Measurements from ENCODE around the gene FBXO39. TPM values are rescaled to one million over a fixed set of nuclear protein-coding genes. Genes with fewer than 3 reads are reported as not detected.

FBXO39 gene
- total and polyA plus RNA-seq, 9 of the 15 experiments (the other 6 are each of a cell fraction or from before 2014, with no cell fraction given) = not detected

- no peak overlapping the region for H3K4me2 ChIP-seq (ENCODE audit: insufficient read depth, low read length)
- no peaks in the 10 kb centered on the region for H3K9me3 ChIP-seq (replicated peaks; ENCODE audit: control insufficient read depth, insufficient read depth, low read depth, low read length)
- peaks cover 0 to 22% of the 10 kb centered on the region in 2 experiments; a peak in 3 of 5 replicates for H3K27me3 ChIP-seq (ENCODE audit: control insufficient read depth in 2 of 2, insufficient read depth in 2 of 2, low read length in 2 of 2)
- no peak overlapping the region for H3K27ac ChIP-seq (ENCODE audit: extremely low read depth, low read depth, low read length)
- BruUV-seq (replicated peaks) = no TSS peak
- in situ Hi-C loops (cut with MboI) (no loop called here), intact Hi-C loops (cut with micrococcal nuclease) (no loop called here)
- ATAC-seq (no peak), FAIRE-seq (no peak), DNase-seq (ENCODE audit: extremely low read depth in 1 of 4, low spot score in 3 of 4) (no peak)
- no peak overlapping the region for H3K4me3 ChIP-seq
- H3K4me1 ChIP-seq (replicated peaks in 1 of 2; ENCODE audit: control insufficient read depth in 2 of 2, insufficient read depth in 2 of 2, low read length in 2 of 2) = no peaks in the 10 kb centered on the region; a peak in 1 of 5 replicates
- no peaks in the 10 kb centered on the region for H3K79me2 ChIP-seq (ENCODE audit: control insufficient read depth, insufficient read depth, low read length)
- TF ChIP-seq SIN3B (IDR thresholded peaks at IDR 0.05; ENCODE audit: low read depth) (no peak), ELK3 (CRISPR knock-in tag; IDR thresholded peaks at IDR 0.05) (no peak), CBX5 (IDR thresholded peaks at IDR 0.05; ENCODE audit: borderline replicate concordance, low read depth) (no peak)
- no peak overlapping the region for H2AFZ ChIP-seq (ENCODE audit: low read depth, low read length)
- H3K36me3 ChIP-seq (ENCODE audit: control insufficient read depth, insufficient read depth, low read length) = no peaks in the 10 kb centered on the region
- POLR2A ChIA-PET = interaction anchor here (0.9 kb wide), 2 partner anchors 13 to 21 kb away, joined by 3 read pairs; no protein-coding TSS in a partner anchor
- no peaks in the 10 kb centered on the region for H4K20me1 ChIP-seq (replicated peaks; ENCODE audit: control insufficient read depth, insufficient read depth, low read length)
- CTCF ChIA-PET (ENCODE audit: low intra/inter-chr PET ratio) = no interaction called here
- 2% methylated on average over 9 of the region's 9 CpGs for WGBS (ENCODE audit: insufficient coverage, low coverage, missing lambda C conversion rate)
- H3K9ac ChIP-seq (ENCODE audit: insufficient read depth in 1 of 2, low read depth in 2 of 2, low read length in 2 of 2) = no peak overlapping the region
- H3K9me1 ChIP-seq (ENCODE audit: control insufficient read depth, insufficient read depth, low read length) = no peaks in the 10 kb centered on the region
These were observed 35.5 kb downstream of the FBXO39 start for GRCh38 chr17:6811510-6811909.

- no peak for ATAC-seq
- FAIRE-seq = no peak
- in situ Hi-C loops (cut with MboI) (no loop called here), intact Hi-C loops (cut with micrococcal nuclease) (no loop called here)
- no peak for DNase-seq (ENCODE audit: extremely low read depth in 1 of 4, low spot score in 3 of 4)
- H3K4me3 ChIP-seq = no peak overlapping the region
- H3K4me2 ChIP-seq (ENCODE audit: insufficient read depth, low read length) = no peak overlapping the region
- no peak overlapping the region for H3K9ac ChIP-seq (ENCODE audit: insufficient read depth in 1 of 2, low read depth in 2 of 2, low read length in 2 of 2)
- H2AFZ ChIP-seq (ENCODE audit: low read depth, low read length) = no peak overlapping the region
- H4K20me1 ChIP-seq (replicated peaks; ENCODE audit: control insufficient read depth, insufficient read depth, low read length) = no peaks in the 10 kb centered on the region
- no peak overlapping the region for H3K27ac ChIP-seq (ENCODE audit: extremely low read depth, low read depth, low read length)
- no peaks in the 10 kb centered on the region; a peak in 1 of 5 replicates for H3K4me1 ChIP-seq (replicated peaks in 1 of 2; ENCODE audit: control insufficient read depth in 2 of 2, insufficient read depth in 2 of 2, low read length in 2 of 2)
- no TSS peak for BruUV-seq (replicated peaks)
- WGBS (ENCODE audit: insufficient coverage, low coverage, missing lambda C conversion rate) = under 1% methylated on average over 9 of the region's 9 CpGs
- H3K27me3 ChIP-seq (ENCODE audit: control insufficient read depth in 2 of 2, insufficient read depth in 2 of 2, low read length in 2 of 2) = peaks cover 0 to 22% of the 10 kb centered on the region in 2 experiments; a peak in 3 of 5 replicates
- H3K9me3 ChIP-seq (replicated peaks; ENCODE audit: control insufficient read depth, insufficient read depth, low read depth, low read length) = no peaks in the 10 kb centered on the region
- ChIA-PET CTCF (ENCODE audit: low intra/inter-chr PET ratio) (no interaction called here), POLR2A (interaction anchor here (0.6 to 0.9 kb wide), 2 partner anchors 20 to 130 kb away, joined by 3 read pairs; no protein-coding TSS in a partner anchor)
- H3K79me2 ChIP-seq (ENCODE audit: control insufficient read depth, insufficient read depth, low read length) = no peaks in the 10 kb centered on the region
- no peaks in the 10 kb centered on the region for H3K9me1 ChIP-seq (ENCODE audit: control insufficient read depth, insufficient read depth, low read length)
- H3K36me3 ChIP-seq (ENCODE audit: control insufficient read depth, insufficient read depth, low read length) = no peaks in the 10 kb centered on the region
- TF ChIP-seq EP300 (IDR thresholded peaks at IDR 0.05; ENCODE audit: low read length) (no peak), HNRNPLL (IDR thresholded peaks at IDR 0.05; ENCODE audit: low read depth, low read length, poor library complexity, severe bottlenecking) (no peak)
These were observed 36.3 kb downstream of the FBXO39 start for GRCh38 chr17:6812295-6812694.
